Measurements from ENCODE around the gene PKP1. TPM values are rescaled to one million over a fixed set of nuclear protein-coding genes. Genes with fewer than 3 reads are reported as not detected.

PKP1 gene
- total RNA-seq, 1 donor from 2014 or later: not detected

GRCh38 chr1:201358596-201358995 is 75.3 kb downstream of the PKP1 start:
- no peaks in the 10 kb centered on the region for H3K9me3 Mint-ChIP-seq
- no peaks in the 10 kb centered on the region for H3K4me1 Mint-ChIP-seq (ENCODE audit: low read depth)
- H3K36me3 Mint-ChIP-seq (ENCODE audit: low read depth): no peaks in the 10 kb centered on the region
- H3K27me3 Mint-ChIP-seq (ENCODE audit: insufficient read depth): peaks cover 2% of the 10 kb centered on the region
- intact Hi-C loops (cut with micrococcal nuclease): no loop called here
- H3K4me3 Mint-ChIP-seq: no peak overlapping the region
- no peak for DNase-seq (ENCODE audit: low spot score)
- H3K27ac Mint-ChIP-seq: no peak overlapping the region

GRCh38 chr1:201359031-201359872 is 75.9 kb downstream of the PKP1 start:
- intact Hi-C loops (cut with micrococcal nuclease): no loop called here
- Mint-ChIP-seq H3K4me1 (ENCODE audit: low read depth) (no peaks in the 10 kb centered on the region), H3K4me3 (no peak overlapping the region), H3K36me3 (ENCODE audit: low read depth) (no peaks in the 10 kb centered on the region), H3K27me3 (ENCODE audit: insufficient read depth) (peaks cover 2% of the 10 kb centered on the region), H3K27ac (no peak overlapping the region), H3K9me3 (no peaks in the 10 kb centered on the region)
- no peak for DNase-seq (ENCODE audit: low spot score)

- H3K27ac Mint-ChIP-seq: no peak overlapping the region
- DNase-seq (ENCODE audit: low spot score): no peak
- peaks cover 2% of the 10 kb centered on the region for H3K27me3 Mint-ChIP-seq (ENCODE audit: insufficient read depth)
- intact Hi-C loops (cut with micrococcal nuclease): no loop called here
- no peaks in the 10 kb centered on the region for H3K36me3 Mint-ChIP-seq (ENCODE audit: low read depth)
- H3K9me3 Mint-ChIP-seq: no peaks in the 10 kb centered on the region
- no peaks in the 10 kb centered on the region for H3K4me1 Mint-ChIP-seq (ENCODE audit: low read depth)
- no peak overlapping the region for H3K4me3 Mint-ChIP-seq
Measured at GRCh38 chr1:201359873-201360210, 76.5 kb downstream of the PKP1 start.

- no peaks in the 10 kb centered on the region for H3K36me3 Mint-ChIP-seq (ENCODE audit: low read depth)
- H3K4me1 Mint-ChIP-seq (ENCODE audit: low read depth): no peaks in the 10 kb centered on the region
- H3K4me3 Mint-ChIP-seq: no peak overlapping the region
- no peak overlapping the region for H3K27ac Mint-ChIP-seq
- intact Hi-C loops (cut with micrococcal nuclease): no loop called here
- no peaks in the 10 kb centered on the region for H3K9me3 Mint-ChIP-seq
- H3K27me3 Mint-ChIP-seq (ENCODE audit: insufficient read depth): peaks cover 2% of the 10 kb centered on the region
- no peak for DNase-seq (ENCODE audit: low spot score)
Measured at GRCh38 chr1:201360486-201360885, 77.2 kb downstream of the PKP1 start.

GRCh38 chr1:201360901-201361651 is 77.8 kb downstream of the PKP1 start:
- DNase-seq (ENCODE audit: low spot score): no peak
- Mint-ChIP-seq H3K4me1 (ENCODE audit: low read depth) (no peaks in the 10 kb centered on the region), H3K9me3 (no peaks in the 10 kb centered on the region), H3K36me3 (ENCODE audit: low read depth) (no peaks in the 10 kb centered on the region), H3K27ac (no peak overlapping the region), H3K27me3 (ENCODE audit: insufficient read depth) (peaks cover 2% of the 10 kb centered on the region), H3K4me3 (no peak overlapping the region)
- intact Hi-C loops (cut with micrococcal nuclease): no loop called here

GRCh38 chr1:201361652-201362504 is 78.6 kb downstream of the PKP1 start:
- no peak overlapping the region for H3K27ac Mint-ChIP-seq
- no peaks in the 10 kb centered on the region for H3K9me3 Mint-ChIP-seq
- H3K4me3 Mint-ChIP-seq: no peak overlapping the region
- DNase-seq (ENCODE audit: low spot score): no peak
- intact Hi-C loops (cut with micrococcal nuclease): loop anchor here (1.0 kb wide), 1 partner anchor 108 kb away; no protein-coding TSS in a partner anchor
- no peaks in the 10 kb centered on the region for H3K4me1 Mint-ChIP-seq (ENCODE audit: low read depth)
- H3K27me3 Mint-ChIP-seq (ENCODE audit: insufficient read depth): peaks cover 2% of the 10 kb centered on the region
- no peaks in the 10 kb centered on the region for H3K36me3 Mint-ChIP-seq (ENCODE audit: low read depth)

- no peak for DNase-seq (ENCODE audit: low spot score)
- Mint-ChIP-seq H3K36me3 (ENCODE audit: low read depth) (no peaks in the 10 kb centered on the region), H3K9me3 (no peaks in the 10 kb centered on the region), H3K4me1 (ENCODE audit: low read depth) (no peaks in the 10 kb centered on the region), H3K4me3 (no peak overlapping the region), H3K27me3 (ENCODE audit: insufficient read depth) (peaks cover 2% of the 10 kb centered on the region), H3K27ac (no peak overlapping the region)
- intact Hi-C loops (cut with micrococcal nuclease): loop anchor here (1.0 kb wide), 1 partner anchor 109 kb away; no protein-coding TSS in a partner anchor
Measured at GRCh38 chr1:201362906-201363305, 79.6 kb downstream of the PKP1 start.

GRCh38 chr1:201363467-201363866 is 80.2 kb downstream of the PKP1 start:
- intact Hi-C loops (cut with micrococcal nuclease): no loop called here
- H3K9me3 Mint-ChIP-seq: no peaks in the 10 kb centered on the region

GRCh38 chr1:201364808-201365105 is 81.5 kb downstream of the PKP1 start:
- no peak overlapping the region for H3K27ac Mint-ChIP-seq
- no peaks in the 10 kb centered on the region for H3K9me3 Mint-ChIP-seq
- intact Hi-C loops (cut with micrococcal nuclease): no loop called here
- DNase-seq (ENCODE audit: low spot score): no peak
- H3K4me1 Mint-ChIP-seq (ENCODE audit: low read depth): no peaks in the 10 kb centered on the region
- H3K4me3 Mint-ChIP-seq: no peak overlapping the region
- no peaks in the 10 kb centered on the region for H3K36me3 Mint-ChIP-seq (ENCODE audit: low read depth)
- H3K27me3 Mint-ChIP-seq (ENCODE audit: insufficient read depth): peaks cover 4% of the 10 kb centered on the region

More at GRCh38 chr1:201363467-201363866, 80.2 kb downstream of the PKP1 start:
- H3K4me3 Mint-ChIP-seq: no peak overlapping the region
- H3K36me3 Mint-ChIP-seq (ENCODE audit: low read depth): no peaks in the 10 kb centered on the region
- H3K4me1 Mint-ChIP-seq (ENCODE audit: low read depth): no peaks in the 10 kb centered on the region
- peaks cover 2% of the 10 kb centered on the region for H3K27me3 Mint-ChIP-seq (ENCODE audit: insufficient read depth)
- DNase-seq (ENCODE audit: low spot score): no peak
- H3K27ac Mint-ChIP-seq: no peak overlapping the region

GRCh38 chr1:201365251-201365650 is 81.9 kb downstream of the PKP1 start:
- DNase-seq (ENCODE audit: low spot score): no peak
- Mint-ChIP-seq H3K27me3 (ENCODE audit: insufficient read depth) (peaks cover 4% of the 10 kb centered on the region), H3K4me1 (ENCODE audit: low read depth) (no peaks in the 10 kb centered on the region), H3K36me3 (ENCODE audit: low read depth) (no peaks in the 10 kb centered on the region), H3K9me3 (no peaks in the 10 kb centered on the region), H3K27ac (no peak overlapping the region), H3K4me3 (no peak overlapping the region)
- intact Hi-C loops (cut with micrococcal nuclease): no loop called here

GRCh38 chr1:201366696-201367095 is 83.4 kb downstream of the PKP1 start:
- DNase-seq (ENCODE audit: low spot score): no peak
- no peaks in the 10 kb centered on the region for H3K4me1 Mint-ChIP-seq (ENCODE audit: low read depth)
- H3K9me3 Mint-ChIP-seq: no peaks in the 10 kb centered on the region
- peaks cover 10% of the 10 kb centered on the region for H3K27me3 Mint-ChIP-seq (ENCODE audit: insufficient read depth)
- intact Hi-C loops (cut with micrococcal nuclease): no loop called here
- no peak overlapping the region for H3K27ac Mint-ChIP-seq
- H3K4me3 Mint-ChIP-seq: no peak overlapping the region
- H3K36me3 Mint-ChIP-seq (ENCODE audit: low read depth): no peaks in the 10 kb centered on the region

- no peak overlapping the region for H3K27ac Mint-ChIP-seq
- peaks cover 13% of the 10 kb centered on the region for H3K27me3 Mint-ChIP-seq (ENCODE audit: insufficient read depth)
- H3K4me3 Mint-ChIP-seq: no peak overlapping the region
- H3K4me1 Mint-ChIP-seq (ENCODE audit: low read depth): no peaks in the 10 kb centered on the region
- H3K9me3 Mint-ChIP-seq: no peaks in the 10 kb centered on the region
- no peaks in the 10 kb centered on the region for H3K36me3 Mint-ChIP-seq (ENCODE audit: low read depth)
- intact Hi-C loops (cut with micrococcal nuclease): no loop called here
- no peak for DNase-seq (ENCODE audit: low spot score)
Measured at GRCh38 chr1:201369209-201369608, 85.9 kb downstream of the PKP1 start.

GRCh38 chr1:201370500-201370899 is 87.2 kb downstream of the PKP1 start:
- Mint-ChIP-seq H3K36me3 (ENCODE audit: low read depth) (no peaks in the 10 kb centered on the region), H3K27me3 (ENCODE audit: insufficient read depth) (peaks cover 18% of the 10 kb centered on the region), H3K27ac (no peak overlapping the region), H3K9me3 (no peaks in the 10 kb centered on the region), H3K4me3 (no peak overlapping the region), H3K4me1 (ENCODE audit: low read depth) (no peaks in the 10 kb centered on the region)
- DNase-seq (ENCODE audit: low spot score): no peak
- intact Hi-C loops (cut with micrococcal nuclease): no loop called here
